GM12891 (cell line): Measurements from ENCODE around the gene RBKS.

Experiments
- POLR2A ChIP-seq: IDR thresholded peaks from 2 replicates; pipeline ENCODE4 v1.6.1; 2011; ENCODE audit warnings: low read depth, low read length, control low read depth
- POLR2AphosphoS5 ChIP-seq: IDR thresholded peaks from 2 replicates; pipeline ENCODE4 v1.6.1; 2011; ENCODE audit warnings: low read depth, low read length, control low read depth
- SPI1 ChIP-seq: IDR thresholded peaks from 2 replicates; pipeline ENCODE4 v1.6.1; 2011; ENCODE audit warnings: low read depth, low read length, control low read depth
- TAF1 ChIP-seq: IDR thresholded peaks from 2 replicates; pipeline ENCODE4 v1.6.1; 2011; ENCODE audit warnings: low read depth, low read length, control low read depth

GRCh38 chr2:27873091-27873490 is 17.1 kb downstream of the RBKS start:
- TF ChIP-seq POLR2AphosphoS5 (no peak), POLR2A (no peak), TAF1 (no peak), SPI1 (no peak)
